HG03095 (cell line): Measurements from ENCODE around the gene TNN.

Experiments
- ATAC-seq: cut with Tn5 transposase; IDR thresholded peaks from one replicate; pipeline ENCODE4 v1.9.1; 2021; ENCODE audit warnings: moderate library complexity; ENCODE audit not compliant: unreplicated experiment

TNN gene

DNA sequence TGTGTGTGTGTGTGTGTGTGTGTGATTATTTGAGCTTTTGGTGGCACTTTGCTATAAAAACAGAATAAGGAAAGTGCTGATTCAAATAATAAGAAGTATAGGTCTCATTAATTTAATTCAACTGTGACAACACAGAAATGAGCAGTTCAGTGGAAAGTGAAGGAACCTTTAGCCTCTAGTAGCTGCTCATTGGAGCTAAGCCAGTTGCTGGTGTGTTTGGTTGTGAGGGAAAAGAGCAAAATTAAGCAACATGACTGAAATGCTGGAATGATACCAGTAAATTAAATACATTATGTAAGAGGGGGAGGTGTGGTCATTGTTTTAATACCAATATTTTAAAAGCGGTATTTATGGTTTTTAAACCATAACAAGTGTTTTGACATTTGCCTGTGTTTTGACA is 69.7 kb downstream of the TNN start:
- ATAC-seq = no peak

DNA sequence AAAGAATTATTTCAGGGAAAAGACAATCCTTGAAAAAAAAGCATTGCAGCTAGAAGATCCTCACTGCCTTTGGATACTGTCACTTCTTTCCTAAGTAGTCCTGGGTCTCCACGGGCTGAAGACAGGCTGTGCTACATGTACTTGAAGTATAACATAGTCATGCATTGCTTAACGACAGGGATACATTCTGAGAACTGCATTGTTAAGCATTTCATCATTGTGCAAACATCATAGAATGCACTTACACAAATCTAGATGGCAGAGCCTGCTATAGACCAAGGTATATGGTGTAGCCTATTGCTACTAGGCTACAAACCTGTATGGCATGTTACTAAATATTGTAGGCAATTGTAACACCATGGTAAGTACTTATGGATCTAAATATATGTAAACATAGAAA is 70.9 kb downstream of the TNN start:
- ATAC-seq = no peak

- no peak for ATAC-seq
Measured at GRCh38 chr1:175145899-175146528, 78.4 kb downstream of the TNN start.

- ATAC-seq = peak; percentile 35
Measured at GRCh38 chr1:175146529-175147213, 79.0 kb downstream of the TNN start.

- ATAC-seq = no peak
Measured at GRCh38 chr1:175147569-175147968, 79.9 kb downstream of the TNN start.

DNA sequence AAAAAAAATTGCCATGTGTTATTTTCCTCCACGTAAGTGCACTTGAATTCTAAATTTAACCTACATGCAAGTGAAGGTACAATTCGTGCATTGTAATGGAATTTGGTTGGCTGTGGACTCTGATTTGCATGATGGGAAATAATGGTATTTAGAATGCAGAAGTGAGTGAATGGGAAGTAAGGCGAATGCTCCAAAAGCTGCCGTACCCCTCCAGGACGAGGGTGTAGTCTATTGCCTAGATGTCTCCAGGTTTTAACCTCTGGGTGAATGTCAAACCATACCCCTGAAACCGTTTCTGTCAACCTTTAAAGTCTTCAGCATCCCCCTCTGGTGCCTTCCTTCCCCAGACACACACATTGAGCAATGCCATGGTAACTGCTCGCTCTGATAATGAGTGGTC is 80.4 kb downstream of the TNN start:
- no peak for ATAC-seq

GRCh38 chr1:175150596-175151319 is 83.1 kb downstream of the TNN start:
- ATAC-seq = no peak

DNA sequence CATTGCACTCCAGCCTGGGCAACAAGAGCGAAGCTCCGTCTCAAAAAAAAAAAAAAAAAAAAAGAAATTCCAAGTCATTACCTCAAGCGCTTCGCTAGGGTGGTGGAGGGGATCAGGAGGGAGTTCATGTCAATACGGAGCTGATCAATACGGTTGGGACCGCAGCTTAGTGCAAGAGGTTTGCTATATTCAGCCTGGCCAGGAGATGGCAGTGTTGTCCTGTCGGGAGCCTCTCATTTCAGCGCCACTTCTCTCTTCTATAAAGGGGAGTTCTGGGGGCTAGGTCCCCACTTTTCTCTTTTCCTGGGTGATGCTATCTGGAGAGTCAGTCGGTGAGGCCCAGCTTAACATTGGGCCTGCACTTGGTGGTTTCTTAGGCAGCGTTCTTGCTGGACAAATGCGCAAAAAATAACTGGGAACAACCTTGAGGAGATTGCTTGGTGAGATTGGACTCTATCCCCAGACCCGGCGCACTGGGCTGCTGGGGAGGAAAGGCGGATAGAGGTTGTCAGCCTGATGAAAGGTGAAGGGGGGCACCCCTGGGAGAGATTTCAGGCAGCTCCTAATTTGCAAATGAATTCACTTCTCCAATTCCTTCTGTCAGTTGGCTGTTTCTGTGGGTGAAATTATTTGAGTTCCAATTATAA is 84.5 kb downstream of the TNN start:
- no peak for ATAC-seq

GRCh38 chr1:175154629-175155472 is 87.2 kb downstream of the TNN start:
- ATAC-seq = no peak

DNA sequence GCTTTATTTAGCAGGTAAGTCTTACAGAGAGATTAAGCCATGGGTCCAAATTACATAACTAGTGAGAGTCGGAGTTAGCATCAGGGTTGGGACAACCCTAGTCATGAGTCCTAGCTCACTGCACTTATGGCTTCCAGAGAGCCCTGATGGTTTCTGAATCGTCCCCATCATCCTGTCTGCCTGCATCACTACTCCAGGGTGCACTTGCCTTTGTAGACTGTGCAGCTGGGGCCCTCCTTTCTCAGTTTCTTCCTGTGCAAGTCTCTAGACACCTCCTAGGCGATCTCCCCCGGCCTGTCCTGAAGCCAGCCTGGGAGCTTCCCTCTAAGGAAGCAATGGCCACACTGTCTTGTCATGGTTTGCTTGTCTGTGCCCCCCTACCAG is 87.8 kb downstream of the TNN start:
- ATAC-seq = no peak

- ATAC-seq = no peak
Measured at GRCh38 chr1:175155936-175156335, 88.3 kb downstream of the TNN start.

- ATAC-seq = no peak
Measured at GRCh38 chr1:175157200-175157599, 89.6 kb downstream of the TNN start.

DNA sequence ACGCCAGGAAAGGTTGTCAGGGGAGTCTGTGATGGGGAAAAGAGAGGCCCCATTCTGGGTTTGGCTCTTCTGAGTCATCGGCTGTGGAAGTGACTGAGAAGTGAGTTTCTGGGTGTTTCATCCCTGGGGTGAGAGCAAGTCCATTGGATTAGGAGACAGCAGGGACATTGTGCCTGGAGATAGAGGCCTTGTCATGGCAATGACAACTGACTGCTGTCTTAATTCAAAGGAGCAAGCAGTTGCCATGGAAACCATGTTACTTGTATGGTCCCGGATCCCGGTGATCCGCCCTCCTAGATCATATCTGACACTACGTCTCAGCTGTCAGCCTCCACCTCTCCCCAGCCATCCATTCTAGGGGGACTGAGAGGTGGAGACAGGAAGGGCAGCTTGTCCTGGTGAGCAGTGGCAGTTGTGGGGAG is 90.5 kb downstream of the TNN start:
- no peak for ATAC-seq

DNA sequence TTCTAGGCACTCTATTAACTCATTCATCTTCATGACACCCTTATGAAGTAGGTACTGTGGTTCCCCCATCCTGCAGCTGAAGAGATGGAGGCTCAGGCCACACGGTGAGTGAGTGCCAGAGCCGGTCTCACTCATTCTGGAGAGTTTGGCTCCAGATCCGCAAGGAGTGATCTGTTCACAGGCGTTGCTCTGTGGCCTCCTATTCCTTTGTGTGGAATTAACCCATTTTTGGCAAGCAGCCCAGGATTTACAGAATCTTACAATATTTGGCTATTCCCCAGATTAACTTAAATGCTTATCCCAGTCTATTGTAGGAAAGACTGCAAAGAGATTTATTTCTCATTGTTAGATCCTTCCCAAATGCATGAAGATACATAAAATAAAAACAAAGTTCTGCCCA is 95.3 kb downstream of the TNN start:
- no peak for ATAC-seq

DNA sequence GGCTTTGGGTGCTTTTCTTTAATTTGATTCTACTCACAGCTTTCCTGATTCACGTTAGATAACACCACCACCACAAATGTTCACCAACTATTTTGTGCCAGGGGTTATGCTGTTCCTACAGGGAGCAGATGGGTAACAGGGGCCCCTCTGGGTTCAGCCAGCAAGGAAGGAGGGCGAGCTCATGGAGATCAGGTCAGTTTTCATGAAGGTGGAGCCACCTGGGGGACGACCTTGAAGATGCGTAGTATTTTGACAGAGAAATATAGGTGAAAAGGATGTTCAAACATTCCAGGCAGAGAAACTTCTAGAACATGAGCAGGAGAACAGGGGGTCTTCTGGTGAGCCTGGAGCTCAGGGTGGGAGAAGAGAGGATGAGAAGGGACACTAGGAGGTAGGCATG is 96.1 kb downstream of the TNN start:
- no peak for ATAC-seq

DNA sequence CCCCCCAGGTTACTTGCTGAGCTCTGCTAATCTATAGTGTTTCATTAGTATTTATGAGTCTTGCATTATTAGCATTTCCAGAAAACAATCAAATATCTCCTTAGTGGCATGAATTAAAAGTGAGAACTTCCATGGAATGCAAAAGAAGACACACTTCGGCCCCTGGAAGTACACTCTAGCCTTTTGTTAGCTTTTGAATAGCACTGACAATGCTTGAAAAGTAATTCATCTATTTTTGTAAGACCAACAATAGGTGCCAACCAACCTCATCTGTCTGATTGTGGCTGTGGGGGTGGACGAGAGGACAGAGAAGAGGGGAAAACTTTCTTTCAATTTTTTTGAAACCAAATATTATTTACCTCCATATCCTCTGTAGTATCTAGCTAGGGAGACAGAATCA is 97.1 kb downstream of the TNN start:
- ATAC-seq = no peak

DNA sequence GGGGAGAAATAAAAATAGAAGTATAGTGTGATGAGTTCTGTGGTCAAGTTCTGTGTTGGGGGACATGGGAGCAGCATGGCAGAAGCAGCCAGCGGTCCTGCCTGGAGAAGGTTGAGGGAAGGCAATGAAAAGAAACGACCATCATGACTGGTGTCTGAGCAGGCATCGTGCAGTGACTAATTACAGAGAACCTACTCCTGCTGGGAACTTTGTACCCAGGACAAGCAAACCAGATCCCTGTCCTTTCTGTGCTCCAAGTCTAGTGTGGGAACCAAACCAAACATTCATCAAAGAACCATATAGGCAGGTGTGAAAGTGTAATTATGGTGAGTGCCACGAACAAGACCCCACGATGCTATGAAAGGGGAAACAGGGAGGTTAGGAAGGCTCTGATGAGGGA is 99.1 kb downstream of the TNN start:
- ATAC-seq = no peak

DNA sequence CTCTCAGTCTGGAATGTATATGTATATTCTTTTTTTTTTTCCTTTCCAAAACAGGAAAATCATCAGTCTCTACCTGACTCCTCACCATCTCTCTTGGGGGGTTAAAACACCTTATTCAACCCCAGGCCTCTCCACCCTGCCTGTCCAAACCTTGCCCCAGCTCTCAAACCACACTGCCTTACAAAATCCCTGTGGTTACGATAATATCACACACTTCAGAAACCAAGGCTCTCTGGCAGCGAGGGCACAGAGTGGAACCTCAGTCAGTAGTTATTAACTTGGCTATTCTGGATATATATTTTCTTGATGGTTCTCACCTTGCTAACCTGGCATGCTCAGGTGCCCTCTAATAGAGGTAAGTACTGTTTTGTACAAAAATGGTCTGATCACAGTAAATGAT is 100.2 kb downstream of the TNN start:
- no peak for ATAC-seq

DNA sequence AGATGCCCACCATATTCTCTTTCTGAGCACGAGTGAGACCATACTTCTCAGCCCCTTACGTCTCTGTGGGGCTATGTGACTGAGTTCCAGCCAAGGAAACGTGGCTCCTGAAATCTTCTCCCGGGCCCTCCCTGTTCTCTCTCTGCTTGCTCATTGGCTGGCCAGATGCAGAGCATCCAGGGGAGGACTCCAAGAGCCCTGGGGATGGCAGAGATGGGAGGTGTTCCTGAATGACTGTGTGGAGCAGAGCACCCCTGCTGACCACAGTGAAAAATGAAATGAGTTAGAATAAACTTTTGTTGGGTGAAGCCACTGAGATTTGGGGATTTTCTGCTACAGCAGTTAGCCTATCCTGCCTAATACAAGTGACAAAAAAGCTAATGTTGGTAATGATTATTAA is 101.1 kb downstream of the TNN start:
- ATAC-seq = no peak

GRCh38 chr1:175169286-175170018 is 101.8 kb downstream of the TNN start:
- no peak for ATAC-seq
